Activated CD8-positive, alpha-beta memory T cell treated with anti-CD3 and anti-CD28 coated beads, Interleukin-2, amount 50 U/mL, for 48 hours (primary cell): Measurements from ENCODE around the gene FOXP4.

ENCODE experiments used
- DNase-seq: peaks from one replicate; pipeline ENCODE4 v3.0.0-alpha.2; 2020

Gene FOXP4

GRCh38 chr6:41650120-41650519 is 103.9 kb downstream of the FOXP4 start:
- no peak for DNase-seq

- no peak for DNase-seq
These were observed 105.2 kb downstream of the FOXP4 start for GRCh38 chr6:41651246-41651961.
